Activated naive CD4-positive, alpha-beta T cell treated with Interleukin-2 at 50 U/mL for 16 hours (primary cell): ENCODE results near the gene PLS3.

Experiments
- DNase-seq: peaks from one replicate; pipeline ENCODE4 v3.0.0-alpha.2; 2020

Gene PLS3

GRCh38 chrX:115571712-115572111, 10.7 kb downstream of the PLS3 start:
- DNase-seq, result no peak

- DNase-seq, result no peak
These were observed 12.2 kb downstream of the PLS3 start for GRCh38 chrX:115573185-115573584.

GRCh38 chrX:115576676-115577075, 15.7 kb downstream of the PLS3 start:
- no peak for DNase-seq

GRCh38 chrX:115579327-115579726, 18.4 kb downstream of the PLS3 start:
- DNase-seq, result no peak

GRCh38 chrX:115579786-115580294, 18.9 kb downstream of the PLS3 start:
- no peak for DNase-seq

GRCh38 chrX:115581759-115582615, 21.0 kb downstream of the PLS3 start:
- DNase-seq, result no peak

DNA sequence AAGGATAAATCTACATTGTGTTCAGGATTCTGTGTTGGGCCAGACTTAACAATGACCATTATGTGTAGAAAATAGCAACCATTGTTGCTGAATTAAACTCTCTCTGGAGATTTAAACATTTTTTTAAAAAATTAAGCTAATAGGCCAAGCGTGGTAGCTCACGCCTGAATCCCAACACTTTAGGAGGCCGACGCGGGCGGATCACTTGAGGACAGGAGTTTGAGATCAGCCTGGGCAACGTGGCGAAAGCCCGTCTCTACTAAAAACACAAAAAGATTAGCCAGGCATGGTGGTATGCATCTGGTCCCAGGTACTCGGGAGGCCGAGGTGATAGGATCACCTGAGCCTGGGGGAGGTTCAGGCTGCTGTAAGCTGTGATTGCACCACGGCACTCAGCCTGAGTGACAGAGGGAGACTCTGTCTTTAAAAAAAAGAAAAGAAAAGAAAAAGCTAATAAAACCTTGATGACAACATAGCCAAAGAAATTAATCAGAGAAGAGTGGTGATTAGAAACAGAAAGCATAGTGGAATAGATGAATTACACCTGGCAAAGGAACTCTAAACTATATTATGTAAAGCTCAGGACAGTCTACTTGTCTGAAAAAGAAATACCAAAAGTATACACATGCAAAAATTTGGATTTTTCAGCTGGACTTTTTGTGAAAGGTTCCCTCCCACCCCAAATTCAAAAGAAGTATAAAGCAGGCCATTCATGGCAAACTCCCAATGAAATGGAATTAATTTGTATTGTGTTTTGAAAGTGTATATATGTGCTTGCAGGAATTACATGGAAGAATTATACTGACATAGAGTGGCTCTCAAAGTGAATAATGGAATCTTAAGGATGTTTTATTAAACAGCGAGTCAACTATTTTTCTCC, 21.9 kb downstream of the PLS3 start:
- DNase-seq, result no peak

GRCh38 chrX:115583496-115584004, 22.6 kb downstream of the PLS3 start:
- no peak for DNase-seq

GRCh38 chrX:115584696-115585095, 23.7 kb downstream of the PLS3 start:
- no peak for DNase-seq

GRCh38 chrX:115588179-115588578, 27.2 kb downstream of the PLS3 start:
- no peak for DNase-seq

GRCh38 chrX:115589419-115589818, 28.4 kb downstream of the PLS3 start:
- no peak for DNase-seq

DNA sequence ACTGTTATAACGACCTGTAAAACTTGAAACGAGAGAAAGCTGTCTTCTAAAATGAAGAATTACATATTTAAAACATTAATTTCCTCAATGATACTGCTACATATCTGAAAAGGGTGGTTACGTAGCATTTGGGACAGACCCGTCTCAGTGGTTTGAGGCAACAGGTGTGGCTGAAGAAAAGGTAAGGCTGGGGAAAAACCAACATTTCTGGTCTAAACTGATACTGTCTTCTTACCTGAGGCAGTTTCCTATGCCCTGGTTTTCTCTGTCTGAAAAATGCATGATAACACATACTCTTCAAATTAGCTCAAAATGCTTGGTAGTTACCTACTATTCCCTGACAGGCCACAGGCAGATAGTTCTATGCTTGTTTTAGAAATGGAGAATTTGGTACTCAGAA, 30.4 kb downstream of the PLS3 start:
- DNase-seq, result no peak

DNA sequence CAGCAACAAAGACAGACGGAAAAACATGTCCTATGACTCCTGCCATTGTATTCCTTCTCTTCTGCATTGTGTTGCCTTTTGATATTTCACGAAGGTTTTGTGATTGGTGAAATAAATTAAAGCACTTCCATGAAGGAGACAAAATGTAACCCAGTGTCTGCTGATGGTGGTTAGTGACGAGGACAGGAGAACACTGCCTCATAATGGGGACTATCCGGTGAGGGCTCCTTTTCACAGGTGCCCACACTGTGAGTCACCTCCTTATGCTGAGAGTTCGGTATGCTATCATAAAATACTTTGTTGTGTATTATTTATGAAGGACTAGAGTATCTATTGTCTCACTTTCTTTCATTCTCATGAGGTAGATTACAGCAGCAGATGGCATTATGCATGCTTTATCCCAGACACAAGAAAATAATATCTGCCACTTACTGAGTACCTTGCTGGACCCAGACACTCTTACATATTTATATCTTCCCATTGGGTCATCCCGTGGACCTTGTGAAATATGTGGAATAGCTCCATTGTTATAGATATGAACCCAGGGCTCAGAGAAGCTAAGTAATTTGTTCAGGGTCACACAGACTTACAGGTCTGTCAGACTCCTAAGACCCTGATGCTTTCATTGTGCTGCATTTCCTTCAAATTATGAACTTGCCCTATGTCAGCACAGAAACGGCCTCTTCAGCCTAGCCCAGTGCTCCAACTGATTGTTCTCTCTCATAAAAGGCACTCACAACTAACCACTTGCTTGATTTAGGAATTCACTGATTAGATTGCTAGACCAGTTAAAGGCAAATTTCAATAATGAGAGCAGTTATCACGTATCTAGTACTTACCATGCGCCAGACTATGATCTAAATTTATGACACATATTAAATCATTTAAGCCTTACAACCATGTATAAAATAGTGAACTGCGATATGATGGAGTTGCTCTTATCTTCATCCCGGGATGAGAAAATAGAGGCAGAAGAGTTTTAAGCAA, 31.2 kb downstream of the PLS3 start:
- DNase-seq, result no peak

DNA sequence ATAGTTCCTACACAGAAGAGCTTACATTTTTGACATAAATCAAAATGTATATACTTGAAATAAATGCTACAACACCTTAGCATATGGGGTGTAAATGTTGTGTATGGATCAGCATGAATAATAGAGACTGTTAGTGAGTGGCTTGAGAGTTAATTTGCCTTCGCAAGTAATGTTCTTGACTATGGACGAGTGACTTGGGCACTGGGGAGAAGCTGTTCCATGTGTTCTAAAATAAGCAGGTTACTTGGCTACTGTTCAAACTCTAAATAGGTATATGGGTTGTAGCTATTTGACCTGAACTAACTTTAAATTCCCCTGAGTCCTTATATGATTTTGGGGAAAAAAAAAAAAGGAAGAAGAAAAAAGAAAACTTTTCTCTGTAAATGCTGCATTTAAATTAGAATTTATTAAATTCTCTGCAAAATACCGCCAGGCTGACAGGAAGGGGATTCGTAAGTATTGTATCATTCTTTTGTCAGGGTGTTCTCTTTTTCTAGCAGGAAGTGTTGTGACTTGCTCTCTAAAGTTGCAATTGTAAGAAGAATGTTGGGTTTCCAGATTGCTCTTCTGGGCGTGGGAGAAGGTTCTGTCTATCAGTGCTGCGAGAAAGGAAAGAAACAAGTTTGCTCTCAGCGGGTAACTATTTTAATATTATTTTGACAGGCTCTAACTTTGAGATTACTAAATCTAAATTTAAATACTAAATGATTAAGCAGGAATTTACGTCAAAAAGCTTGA, 32.2 kb downstream of the PLS3 start:
- DNase-seq, result no peak

- no peak for DNase-seq
These were observed 34.1 kb downstream of the PLS3 start for GRCh38 chrX:115595049-115595448.

DNA sequence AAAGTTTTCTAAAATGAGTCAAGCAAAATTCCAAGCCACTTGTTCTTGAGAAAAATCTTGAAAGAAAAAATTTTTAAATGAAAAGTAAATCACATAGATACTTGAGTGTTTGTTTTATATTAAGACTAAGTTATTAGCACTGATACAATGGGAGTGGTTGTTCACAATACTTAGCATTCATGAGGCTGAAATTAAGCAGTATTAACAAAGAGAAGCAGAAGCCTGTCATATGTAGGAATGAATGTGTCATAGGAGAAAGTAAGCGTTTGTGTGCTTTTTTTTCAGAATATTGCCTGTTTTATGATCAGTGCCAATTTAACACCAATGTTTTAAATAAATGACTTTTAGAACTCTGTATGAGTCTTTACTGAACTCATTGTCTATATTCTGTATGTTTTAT, 37.6 kb downstream of the PLS3 start:
- DNase-seq, result no peak

GRCh38 chrX:115602308-115602707, 41.3 kb downstream of the PLS3 start:
- no peak for DNase-seq

DNA sequence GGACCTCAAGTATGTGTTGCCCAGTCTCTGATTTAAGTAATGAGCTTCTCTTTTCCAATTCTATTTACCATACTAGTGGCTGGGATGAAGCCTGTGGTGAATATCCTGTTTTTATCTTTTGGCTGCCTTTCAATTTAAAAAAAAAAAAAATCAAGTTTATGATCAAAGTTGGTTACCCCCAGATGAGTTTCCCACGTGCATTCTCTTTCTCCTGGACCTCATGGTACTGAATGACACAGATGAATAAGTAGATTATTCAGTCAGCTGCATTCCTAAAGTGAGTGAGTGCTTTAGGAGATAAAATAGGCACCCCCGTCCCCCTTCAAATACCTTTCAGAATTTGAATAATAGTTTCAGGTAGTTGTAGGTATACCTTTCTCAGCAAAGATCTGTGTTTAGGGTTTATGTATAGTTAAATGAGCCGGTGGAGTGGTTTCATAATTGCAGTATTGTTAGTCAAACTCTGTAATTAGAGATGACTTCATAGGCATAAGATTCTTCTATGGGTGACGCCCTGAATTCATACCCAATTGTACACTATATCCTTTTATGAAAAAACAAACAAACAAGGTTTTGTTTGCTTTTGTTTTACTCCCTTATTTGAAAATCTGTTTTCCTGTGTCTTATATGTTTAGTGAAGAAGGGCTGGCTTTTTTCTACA, 41.9 kb downstream of the PLS3 start:
- no peak for DNase-seq

GRCh38 chrX:115603534-115604074, 42.6 kb downstream of the PLS3 start:
- no peak for DNase-seq

DNA sequence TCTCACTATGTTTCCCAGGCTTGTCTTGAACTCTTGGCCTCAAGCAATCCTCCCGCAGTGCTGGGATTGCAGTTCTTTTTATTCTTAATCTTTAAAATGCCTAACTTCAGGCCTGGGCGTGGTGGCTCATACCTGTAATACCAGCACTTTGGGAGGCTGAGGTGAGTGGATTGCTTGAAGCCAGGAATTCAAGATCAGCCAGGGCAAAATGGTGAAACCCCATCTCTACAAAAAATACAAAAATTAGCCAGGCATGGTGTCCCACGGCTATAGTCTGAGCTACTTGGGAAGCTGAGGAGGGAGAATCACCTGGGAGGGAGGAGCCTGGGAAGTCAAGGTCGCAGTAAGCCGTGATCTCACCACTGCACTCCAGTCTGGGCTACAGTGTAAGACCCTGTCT, 45.9 kb downstream of the PLS3 start:
- no peak for DNase-seq

DNA sequence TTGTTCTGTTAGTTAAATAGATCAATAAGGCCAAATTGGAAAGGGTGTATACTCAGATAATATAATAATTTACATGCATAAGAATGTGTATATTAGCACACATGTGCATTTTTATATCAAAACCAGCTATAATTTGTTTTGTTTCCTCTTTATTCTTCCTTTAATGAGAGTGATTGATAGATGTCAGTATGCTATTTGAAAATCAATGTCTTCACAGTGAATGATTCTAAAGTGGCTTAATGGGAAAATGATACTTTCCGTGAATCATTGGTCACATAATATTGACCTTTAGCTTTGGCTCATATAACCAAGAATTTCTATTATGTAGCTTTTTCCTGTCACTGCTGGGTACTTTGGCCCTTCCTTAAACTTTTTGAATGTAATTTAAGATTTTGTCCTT, 48.6 kb downstream of the PLS3 start:
- no peak for DNase-seq
